Coronary artery (tissue), 2 donors: ENCODE measurements around the gene MYLK.

Experiments
- DNase-seq: peaks from one replicate; pipeline ENCODE4 v3.0.0-alpha.2; 2017; ENCODE audit warnings: low spot score
- H3K27ac ChIP-seq, 2 donors: fragments of 200-600 bp; sonication (generic); one replicate each; pipeline ENCODE4 v1.5.1; 2016 to 2019
- H3K4me3 ChIP-seq: fragments of 200-600 bp; sonication (generic); 2 replicates; pipeline ENCODE4 v1.5.1; 2016; ENCODE audit warnings: mild to moderate bottlenecking, moderate library complexity
- TF ChIP-seq, protein P1 (sequence below): fragments of 200-600 bp; sonication (generic); IDR thresholded peaks from one replicate; pipeline ENCODE4 v1.5.1; 2019; ENCODE audit warnings: antibody characterized with exemption

MYLK gene

DNA sequence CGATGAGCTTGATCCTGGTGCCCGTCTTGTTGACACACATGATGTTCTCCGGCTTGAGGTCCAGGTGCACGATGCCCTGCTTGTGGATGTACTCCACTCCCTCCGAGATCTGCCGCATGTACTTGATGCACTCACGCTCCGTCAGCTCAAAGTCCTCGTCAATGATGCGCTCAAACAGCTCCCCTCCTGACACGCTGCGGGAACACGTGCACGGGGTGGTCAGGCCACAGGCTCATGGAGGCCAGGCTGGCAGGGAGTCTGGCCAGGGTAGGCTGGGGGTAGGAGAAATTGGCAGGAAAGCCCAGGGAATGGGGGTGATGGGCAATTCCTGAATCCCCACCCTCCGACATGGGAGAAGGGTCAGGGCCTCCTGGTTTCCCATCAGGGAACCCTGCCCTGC, 243.8 kb downstream of the MYLK start:
- H3K4me3 ChIP-seq = no peak overlapping the region
- TF ChIP-seq, protein P1, sequence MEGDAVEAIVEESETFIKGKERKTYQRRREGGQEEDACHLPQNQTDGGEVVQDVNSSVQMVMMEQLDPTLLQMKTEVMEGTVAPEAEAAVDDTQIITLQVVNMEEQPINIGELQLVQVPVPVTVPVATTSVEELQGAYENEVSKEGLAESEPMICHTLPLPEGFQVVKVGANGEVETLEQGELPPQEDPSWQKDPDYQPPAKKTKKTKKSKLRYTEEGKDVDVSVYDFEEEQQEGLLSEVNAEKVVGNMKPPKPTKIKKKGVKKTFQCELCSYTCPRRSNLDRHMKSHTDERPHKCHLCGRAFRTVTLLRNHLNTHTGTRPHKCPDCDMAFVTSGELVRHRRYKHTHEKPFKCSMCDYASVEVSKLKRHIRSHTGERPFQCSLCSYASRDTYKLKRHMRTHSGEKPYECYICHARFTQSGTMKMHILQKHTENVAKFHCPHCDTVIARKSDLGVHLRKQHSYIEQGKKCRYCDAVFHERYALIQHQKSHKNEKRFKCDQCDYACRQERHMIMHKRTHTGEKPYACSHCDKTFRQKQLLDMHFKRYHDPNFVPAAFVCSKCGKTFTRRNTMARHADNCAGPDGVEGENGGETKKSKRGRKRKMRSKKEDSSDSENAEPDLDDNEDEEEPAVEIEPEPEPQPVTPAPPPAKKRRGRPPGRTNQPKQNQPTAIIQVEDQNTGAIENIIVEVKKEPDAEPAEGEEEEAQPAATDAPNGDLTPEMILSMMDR = no peak
- no peak for DNase-seq
- peak overlapping the region in 1 of 2 donors; percentile 66 for H3K27ac ChIP-seq

DNA sequence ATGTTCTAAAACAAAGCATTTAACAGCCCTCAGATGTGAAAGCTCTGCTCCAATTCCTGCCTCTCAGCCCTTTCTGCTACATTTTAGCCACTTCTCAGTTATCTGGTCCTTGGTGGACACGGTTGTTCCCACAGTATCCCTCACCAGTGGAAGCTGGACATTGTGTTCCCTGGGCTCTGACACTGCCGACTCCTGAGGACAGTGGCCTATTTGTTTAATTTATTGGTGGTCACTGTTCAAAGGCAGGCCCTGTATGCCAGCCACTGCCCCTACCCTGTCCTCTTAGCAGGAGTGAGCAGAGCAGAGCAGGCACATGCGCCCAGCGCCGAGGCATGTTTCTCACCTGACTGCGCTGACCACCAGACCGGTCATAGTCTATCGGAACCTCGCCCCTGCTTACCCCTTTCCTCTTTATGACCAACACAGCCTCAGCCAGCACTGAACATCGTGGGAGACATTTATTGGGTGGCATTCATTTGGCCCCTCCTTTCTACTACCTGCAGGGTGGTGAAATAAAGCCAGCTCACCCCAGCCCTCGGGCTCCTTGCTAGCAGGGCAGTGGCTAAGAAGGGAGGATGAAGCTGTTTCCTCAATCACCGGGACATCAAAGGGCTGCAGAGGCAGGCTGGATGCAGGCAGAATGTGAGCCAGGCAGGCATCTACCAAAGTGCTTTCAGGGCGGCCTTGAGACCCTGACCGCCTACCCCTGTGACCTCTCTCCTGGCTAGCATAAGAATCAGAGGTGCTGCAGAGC, 245.0 kb downstream of the MYLK start:
- TF ChIP-seq, protein P1 = no peak
- no peak overlapping the region for H3K4me3 ChIP-seq
- H3K27ac ChIP-seq = peak overlapping the region in 1 of 2 donors; percentile 66
- DNase-seq = no peak

DNA sequence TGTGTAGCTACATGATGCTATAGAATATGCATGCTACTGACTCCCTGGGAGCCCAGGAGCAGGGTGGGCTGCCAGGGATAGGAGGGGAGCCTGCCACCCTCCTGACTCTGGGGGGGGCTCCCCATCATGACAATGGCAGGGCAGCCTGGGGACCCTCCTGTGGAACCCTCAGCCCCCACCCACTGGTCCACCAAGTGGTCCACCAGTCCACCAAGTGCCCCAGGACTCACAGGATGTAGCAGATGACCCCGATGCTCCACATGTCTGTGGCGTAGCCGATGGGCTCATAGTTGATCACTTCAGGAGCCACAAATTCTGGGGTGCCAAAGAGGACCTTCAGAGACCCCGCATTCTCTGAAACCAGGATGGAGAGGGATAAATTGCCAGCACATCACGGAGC, 246.3 kb downstream of the MYLK start:
- DNase-seq = no peak
- peak overlapping the region in 1 of 2 donors; percentile 66 for H3K27ac ChIP-seq
- H3K4me3 ChIP-seq = no peak overlapping the region
- TF ChIP-seq, protein P1 = no peak

DNA sequence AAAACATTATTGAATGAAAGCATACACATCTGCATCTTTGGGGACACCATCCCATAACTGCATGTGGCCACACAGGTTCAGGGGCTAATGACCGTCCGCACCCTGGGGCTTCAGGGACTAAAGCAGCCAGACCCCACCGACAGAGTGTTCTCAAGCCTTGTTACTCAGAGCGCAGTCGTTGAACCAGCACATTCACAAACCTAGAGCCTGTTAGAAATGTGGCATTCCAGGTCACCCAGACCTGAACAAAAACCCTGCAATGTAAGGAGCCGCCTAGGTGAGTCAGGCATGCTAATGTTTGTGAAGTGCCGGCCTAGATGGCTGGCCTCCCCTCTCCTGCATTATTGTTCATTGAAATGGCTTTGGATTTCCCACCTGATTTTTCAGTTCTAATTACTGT, 247.0 kb downstream of the MYLK start:
- Histone ChIP-seq H3K4me3 (no peak overlapping the region), H3K27ac (peak overlapping the region in 1 of 2 donors; percentile 66)
- DNase-seq = no peak
- TF ChIP-seq, protein P1 = no peak

DNA sequence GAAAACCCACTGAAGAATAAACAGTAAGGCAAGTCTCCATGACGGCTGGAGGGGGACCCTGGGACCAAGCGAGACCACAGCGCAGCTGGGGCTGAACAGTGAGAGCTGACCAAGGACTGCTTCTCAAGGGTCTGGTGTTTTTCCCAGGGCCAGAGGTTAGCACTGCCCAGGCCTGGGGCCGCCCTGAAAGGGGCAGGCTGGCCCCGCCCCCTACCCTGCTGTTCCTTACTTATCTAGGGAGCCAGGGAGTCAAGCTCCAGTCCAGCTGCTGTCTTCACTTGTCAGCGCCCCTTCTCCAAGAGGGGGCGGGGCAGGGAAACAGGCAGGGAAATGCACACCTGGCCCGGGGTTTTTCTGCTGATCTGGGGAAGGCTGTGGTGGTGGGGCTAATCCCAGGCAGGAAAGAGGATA, 247.7 kb downstream of the MYLK start:
- peak overlapping the region; percentile 63 to 66 for H3K27ac ChIP-seq
- TF ChIP-seq, protein P1 = no peak
- no peak overlapping the region for H3K4me3 ChIP-seq
- DNase-seq = no peak

DNA sequence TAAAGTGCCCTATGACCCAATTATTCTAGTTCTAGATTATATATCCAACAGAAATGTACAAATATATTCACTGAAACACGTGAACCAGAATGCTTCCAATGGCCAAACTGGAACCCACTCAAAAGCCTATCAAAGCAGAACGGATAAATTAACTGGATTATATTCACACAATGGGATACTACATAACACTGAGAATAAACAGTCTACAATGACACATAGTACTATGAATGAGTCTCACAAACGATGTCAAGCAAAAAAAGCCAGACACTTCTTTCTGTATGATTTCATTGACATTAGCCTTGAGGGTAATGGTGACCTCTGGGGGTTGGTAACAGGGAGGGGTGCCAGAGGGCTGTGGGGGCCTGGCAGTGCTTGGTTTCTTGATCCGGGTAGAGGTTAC, 248.4 kb downstream of the MYLK start:
- TF ChIP-seq, protein P1 = no peak
- H3K27ac ChIP-seq = peak overlapping the region; percentile 63 to 66
- no peak overlapping the region for H3K4me3 ChIP-seq
- no peak for DNase-seq

DNA sequence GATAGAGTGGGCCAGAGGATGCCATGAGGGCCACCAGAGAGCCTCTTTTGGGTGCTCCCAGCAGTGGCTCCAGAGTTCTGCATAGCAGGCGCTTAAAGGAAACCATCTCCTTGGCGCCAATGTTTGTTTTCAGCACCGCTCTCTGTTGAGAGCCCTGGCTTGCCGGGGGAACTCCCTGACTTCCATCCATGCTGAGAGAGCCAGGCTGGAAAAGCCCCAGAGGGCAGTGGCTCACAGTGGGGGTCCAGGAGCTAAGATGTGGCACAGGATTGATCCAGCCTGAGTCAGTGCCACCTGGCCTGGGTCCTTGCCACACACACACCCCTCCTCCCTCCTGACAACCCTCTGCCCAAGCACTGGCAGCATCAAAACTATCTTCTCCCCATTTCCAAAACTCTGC, 248.9 kb downstream of the MYLK start:
- peak overlapping the region; percentile 63 to 66 for H3K27ac ChIP-seq
- no peak for DNase-seq
- H3K4me3 ChIP-seq = no peak overlapping the region
- TF ChIP-seq, protein P1 = no peak
